Bronchial epithelial cell (primary cell): ENCODE results near the gene SYNE4. TPM values are rescaled to one million over a fixed set of nuclear protein-coding genes. Genes with fewer than 3 reads are reported as not detected.
"Not testable (repeated sequence)": the region's sequence is repeated elsewhere in the genome, so short reads cannot be mapped to it uniquely, and the experiment has no call there.

Experiments used
- DNase-seq: peaks from one replicate; pipeline ENCODE4 v3.0.0-alpha.2; 2010; ENCODE audit warnings: low read depth
- FAIRE-seq: peaks from 2 replicates; lab custom pipeline; 2011; peaks lifted over from hg19 to GRCh38; lab: Jason Lieb, UNC
- H3K27me3 ChIP-seq: 2 replicates; pipeline ENCODE4 v1.5.1; 2011; ENCODE audit warnings: low read length; ENCODE audit not compliant: control insufficient read depth, insufficient read depth
- H3K36me3 ChIP-seq: 2 replicates; pipeline ENCODE4 v1.5.1; 2011; ENCODE audit warnings: low read length; ENCODE audit not compliant: control insufficient read depth, insufficient read depth
- H3K4me3 ChIP-seq: 2 replicates; pipeline ENCODE4 v1.5.1; 2011; ENCODE audit warnings: mild to moderate bottlenecking, low read depth, low read length, control low read depth
- total RNA-seq: library from RNA; depleted of rRNA; stranded (reverse); fragments of >200 nt; gene quantifications from 2 replicates; pipeline ENCODE4 v1.2.1, GENCODE V29; 2014
- TF ChIP-seq, protein P1 (sequence below): IDR thresholded peaks from 2 replicates; pipeline ENCODE4 v1.5.1; 2011; ENCODE audit warnings: mild to moderate bottlenecking, moderate library complexity, low read length, control low read depth, inconsistent platforms; ENCODE audit not compliant: insufficient read depth, severe bottlenecking

SYNE4 gene
- total RNA-seq, 1 donor from 2014 or later, result 3.4 TPM

DNA sequence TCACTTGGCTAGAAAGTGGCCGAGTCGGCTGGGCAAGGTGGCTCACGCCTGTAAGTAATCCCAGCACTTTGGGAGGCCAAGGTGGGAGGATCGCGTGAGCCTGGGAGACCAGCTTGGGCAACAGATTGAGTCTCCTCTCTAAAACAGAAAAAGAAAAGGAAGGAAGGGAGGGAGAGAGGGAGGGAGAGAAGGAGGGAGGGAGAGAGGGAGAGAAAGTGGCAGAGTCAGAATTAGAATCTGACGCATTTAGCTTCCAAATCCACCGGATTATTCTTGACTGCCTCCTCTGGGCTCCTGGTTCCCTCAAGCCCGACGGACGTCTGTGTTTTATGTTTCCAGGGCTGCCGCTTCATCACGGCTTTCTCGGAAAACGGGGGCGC, 50.0 kb downstream of the SYNE4 start:
- TF ChIP-seq, protein P1, sequence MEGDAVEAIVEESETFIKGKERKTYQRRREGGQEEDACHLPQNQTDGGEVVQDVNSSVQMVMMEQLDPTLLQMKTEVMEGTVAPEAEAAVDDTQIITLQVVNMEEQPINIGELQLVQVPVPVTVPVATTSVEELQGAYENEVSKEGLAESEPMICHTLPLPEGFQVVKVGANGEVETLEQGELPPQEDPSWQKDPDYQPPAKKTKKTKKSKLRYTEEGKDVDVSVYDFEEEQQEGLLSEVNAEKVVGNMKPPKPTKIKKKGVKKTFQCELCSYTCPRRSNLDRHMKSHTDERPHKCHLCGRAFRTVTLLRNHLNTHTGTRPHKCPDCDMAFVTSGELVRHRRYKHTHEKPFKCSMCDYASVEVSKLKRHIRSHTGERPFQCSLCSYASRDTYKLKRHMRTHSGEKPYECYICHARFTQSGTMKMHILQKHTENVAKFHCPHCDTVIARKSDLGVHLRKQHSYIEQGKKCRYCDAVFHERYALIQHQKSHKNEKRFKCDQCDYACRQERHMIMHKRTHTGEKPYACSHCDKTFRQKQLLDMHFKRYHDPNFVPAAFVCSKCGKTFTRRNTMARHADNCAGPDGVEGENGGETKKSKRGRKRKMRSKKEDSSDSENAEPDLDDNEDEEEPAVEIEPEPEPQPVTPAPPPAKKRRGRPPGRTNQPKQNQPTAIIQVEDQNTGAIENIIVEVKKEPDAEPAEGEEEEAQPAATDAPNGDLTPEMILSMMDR, result no peak
- FAIRE-seq, result no peak
- Histone ChIP-seq H3K27me3 (peaks cover 17% of the 10 kb centered on the region), H3K36me3 (no peaks in the 10 kb centered on the region), H3K4me3 (no peak overlapping the region)
- no peak for DNase-seq

DNA sequence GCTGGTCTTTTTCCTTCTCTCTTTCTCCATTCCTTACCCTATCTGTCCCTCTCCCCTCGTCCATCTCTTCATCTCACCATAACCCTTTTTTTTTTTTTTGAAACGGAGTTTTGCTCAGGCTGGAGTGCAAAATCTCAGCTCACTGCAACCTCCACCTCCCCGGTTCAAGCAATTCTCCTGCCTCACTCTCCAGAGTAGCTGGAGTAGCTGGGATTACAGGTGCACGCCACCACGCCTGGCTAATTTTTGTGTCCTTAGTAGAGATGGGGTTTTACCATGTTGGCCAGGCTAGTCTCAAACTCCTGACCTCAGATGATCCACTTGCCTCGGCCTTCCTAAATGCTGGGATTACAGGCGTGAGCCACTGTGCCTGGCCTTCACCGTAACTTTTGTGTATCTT, 51.2 kb downstream of the SYNE4 start:
- not testable (repeated sequence) for H3K4me3 ChIP-seq, H3K36me3 ChIP-seq, FAIRE-seq, DNase-seq
- peaks cover 17% of the 10 kb centered on the region for H3K27me3 ChIP-seq

DNA sequence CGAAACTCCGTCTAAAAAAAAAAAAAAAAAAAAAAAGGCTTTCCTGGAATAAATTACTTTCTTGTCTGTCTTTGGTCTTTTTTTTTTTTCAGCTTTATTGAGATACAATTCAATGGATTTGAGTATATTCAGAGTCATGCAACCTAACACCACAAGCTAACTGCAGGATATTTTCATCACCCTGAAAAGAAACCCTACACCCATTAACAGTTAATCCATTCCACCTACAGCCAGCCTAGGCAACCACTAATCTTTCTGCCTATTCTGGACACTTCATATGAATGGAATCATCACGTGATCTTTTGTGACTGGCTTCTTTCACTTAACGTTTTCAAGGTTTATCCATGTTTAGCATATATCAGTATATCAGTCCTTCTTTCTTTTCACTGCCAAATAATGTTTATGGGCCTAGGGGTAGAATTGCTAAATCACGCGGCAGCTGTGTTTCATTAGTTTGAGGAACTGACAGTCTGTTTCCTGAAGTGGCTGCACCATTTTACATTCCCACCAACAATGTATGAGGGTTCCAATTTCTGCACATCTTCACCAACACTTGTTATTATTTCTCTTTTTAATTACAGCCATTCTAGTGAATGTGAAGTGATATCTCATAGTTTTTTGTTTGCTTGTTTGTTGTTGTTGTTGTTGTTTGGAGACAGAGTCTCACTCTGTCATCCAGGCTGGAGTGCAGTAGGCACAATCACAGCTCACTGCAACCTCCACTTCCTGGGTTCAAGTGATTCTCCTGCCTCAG, 52.6 kb downstream of the SYNE4 start:
- FAIRE-seq, result no peak
- TF ChIP-seq, protein P1, result no peak

More for the DNA sequence above, 52.6 kb downstream of the SYNE4 start:
- Histone ChIP-seq H3K27me3 (peaks cover 17% of the 10 kb centered on the region), H3K36me3 (no peaks in the 10 kb centered on the region), H3K4me3 (no peak overlapping the region)
- no peak for DNase-seq

Other genes with a start within 250 kb of the SYNE4 start
- gene ARHGAP33, start 233.2 kb downstream of the SYNE4 start, total RNA-seq, result under 0.01 TPM in 1 of 2 replicates, not detected in the other
- not detected in 2 replicates for gene PRODH2, start 196.0 kb downstream of the SYNE4 start, total RNA-seq
- not detected in 2 replicates for gene NPHS1, start 156.3 kb downstream of the SYNE4 start, total RNA-seq
- not detected in 2 replicates for gene KIRREL2, start 151.9 kb downstream of the SYNE4 start, total RNA-seq
- gene APLP1, start 140.2 kb downstream of the SYNE4 start, total RNA-seq, result 0.26 and 0.51 TPM in 2 replicates
- gene NFKBID, start 108.3 kb downstream of the SYNE4 start, total RNA-seq, result 1.6 and 1.7 TPM in 2 replicates
- 1.3 TPM in 1 of 2 replicates, not detected in the other for gene HCST, start 106.3 kb downstream of the SYNE4 start, total RNA-seq
- not detected in 2 replicates for gene TYROBP, start 100.5 kb downstream of the SYNE4 start, total RNA-seq
- gene LRFN3, start 72.4 kb downstream of the SYNE4 start, total RNA-seq, result 0.79 and 1.3 TPM in 2 replicates
- 17.5 and 25.3 TPM in 2 replicates for gene SDHAF1, start 13.6 kb downstream of the SYNE4 start, total RNA-seq
- 14.2 and 16.6 TPM in 2 replicates for gene ALKBH6, start 5.4 kb upstream of the SYNE4 start, total RNA-seq
- gene CLIP3, start 24.1 kb upstream of the SYNE4 start, total RNA-seq, result under 0.01 and 0.13 TPM in 2 replicates
- gene THAP8, start 45.5 kb upstream of the SYNE4 start, total RNA-seq, result 2.0 and 2.1 TPM in 2 replicates
- 0.26 TPM in 2 replicates for gene WDR62, start 46.1 kb upstream of the SYNE4 start, total RNA-seq
- not detected in 2 replicates for gene OVOL3, start 102.3 kb upstream of the SYNE4 start, total RNA-seq
- gene POLR2I, start 106.1 kb upstream of the SYNE4 start, total RNA-seq, result 68.2 and 107 TPM in 2 replicates
- gene TBCB, start 106.7 kb upstream of the SYNE4 start, total RNA-seq, result 132 and 152 TPM in 2 replicates
- 240 and 418 TPM in 2 replicates for gene CAPNS1, start 131.3 kb upstream of the SYNE4 start, total RNA-seq
- 0.64 and 1.6 TPM in 2 replicates for gene COX7A1, start 143.6 kb upstream of the SYNE4 start, total RNA-seq
- 6.1 and 8.2 TPM in 2 replicates for gene ZNF565, start 205.9 kb upstream of the SYNE4 start, total RNA-seq
- 139 and 161 TPM in 2 replicates for gene ZNF146, start 206.3 kb upstream of the SYNE4 start, total RNA-seq